Trophoblast cell (in vitro differentiated cells and primary cell): ENCODE data around the gene SSH2.

Source experiments
- DNase-seq, 2 donors: peaks; one replicate each; pipeline ENCODE4 v3.0.0-alpha.2; 2016
- H2AFZ ChIP-seq: 2 replicates; pipeline ENCODE4 v1.6.1; 2013; ENCODE audit warnings: low read length, moderate library complexity, mild to moderate bottlenecking; ENCODE audit not compliant: insufficient read depth, poor library complexity
- H2AK5ac ChIP-seq: 2 replicates; pipeline ENCODE4 v1.6.1; 2013; ENCODE audit warnings: mild to moderate bottlenecking, low read length
- H2BK120ac ChIP-seq: 2 replicates; pipeline ENCODE4 v1.6.1; 2013; ENCODE audit warnings: low read length, mild to moderate bottlenecking, moderate library complexity; ENCODE audit not compliant: insufficient read depth, poor library complexity
- H2BK12ac ChIP-seq: 2 replicates; pipeline ENCODE4 v1.6.1; 2013; ENCODE audit warnings: mild to moderate bottlenecking, low read length, moderate library complexity
- H2BK5ac ChIP-seq: 2 replicates; pipeline ENCODE4 v1.6.1; 2013; ENCODE audit warnings: low read length, low read depth, moderate library complexity, mild to moderate bottlenecking; ENCODE audit not compliant: poor library complexity
- H3K14ac ChIP-seq: 2 replicates; pipeline ENCODE4 v1.6.1; 2013; ENCODE audit warnings: mild to moderate bottlenecking, low read length
- H3K18ac ChIP-seq: 2 replicates; pipeline ENCODE4 v1.6.1; 2013; ENCODE audit warnings: mild to moderate bottlenecking, low read length
- H3K23ac ChIP-seq: 2 replicates; pipeline ENCODE4 v1.6.1; 2013; ENCODE audit warnings: low read length
- H3K27ac ChIP-seq: 2 replicates; pipeline ENCODE4 v1.5.1; 2013; ENCODE audit warnings: low read depth, mild to moderate bottlenecking, inconsistent platforms, low read length, moderate library complexity
- H3K27me3 ChIP-seq: 2 replicates; pipeline ENCODE4 v1.6.1; 2013; ENCODE audit warnings: inconsistent platforms, mild to moderate bottlenecking, low read length, moderate library complexity; ENCODE audit not compliant: insufficient read depth
- H3K36me3 ChIP-seq, 2 experiments: 1 replicate in 1 of 2; 2 replicates in 1 of 2; pipeline ENCODE4 v1.6.1; 2013; ENCODE audit warnings: low read length in 2 of 2, mild to moderate bottlenecking in 2 of 2, moderate library complexity in 1 of 2; ENCODE audit not compliant: insufficient read depth in 2 of 2, control insufficient read depth in 1 of 2
- H3K4ac ChIP-seq: 2 replicates; pipeline ENCODE4 v1.6.1; 2013; ENCODE audit warnings: low read depth, mild to moderate bottlenecking, low read length, moderate library complexity
- H3K4me1 ChIP-seq, 2 experiments: 1 replicate in 1 of 2; 2 replicates in 1 of 2; pipeline ENCODE4 v1.6.1; 2013; ENCODE audit warnings: low read length in 2 of 2, mild to moderate bottlenecking in 2 of 2, moderate library complexity in 1 of 2; ENCODE audit not compliant: insufficient read depth in 2 of 2, control insufficient read depth in 1 of 2
- H3K4me2 ChIP-seq: 2 replicates; pipeline ENCODE4 v1.6.1; 2013; ENCODE audit warnings: inconsistent platforms, mild to moderate bottlenecking, low read length, moderate library complexity
- H3K4me3 ChIP-seq: 2 replicates; pipeline ENCODE4 v1.5.1; 2013; ENCODE audit warnings: mild to moderate bottlenecking, low read depth, low read length, inconsistent platforms
- H3K79me1 ChIP-seq: one replicate; pipeline ENCODE4 v1.6.1; 2013; ENCODE audit warnings: low read length
- H3K79me2 ChIP-seq: 2 replicates; pipeline ENCODE4 v1.6.1; 2013; ENCODE audit warnings: low read length, mild to moderate bottlenecking; ENCODE audit not compliant: control insufficient read depth, insufficient read depth, poor library complexity
- H3K9ac ChIP-seq: 2 replicates; pipeline ENCODE4 v1.6.1; 2013; ENCODE audit warnings: mild to moderate bottlenecking, low read length
- H3K9me3 ChIP-seq: 2 replicates; pipeline ENCODE4 v1.6.1; 2013; ENCODE audit warnings: low read depth, mild to moderate bottlenecking, control low read depth, inconsistent platforms, low read length; ENCODE audit not compliant: insufficient read depth
- H4K12ac ChIP-seq: 2 replicates; pipeline ENCODE4 v1.6.1; 2013; ENCODE audit warnings: low read depth, mild to moderate bottlenecking, low read length, moderate library complexity
- H4K8ac ChIP-seq: 2 replicates; pipeline ENCODE4 v1.6.1; 2013; ENCODE audit warnings: low read depth, mild to moderate bottlenecking, low read length, moderate library complexity
- H4K91ac ChIP-seq: one replicate; pipeline ENCODE4 v1.6.1; 2013; ENCODE audit warnings: low read depth, mild to moderate bottlenecking, low read length, moderate library complexity
- WGBS: extraction: QIAGEN DNeasy Blood & Tissue Kit; methylation state at CpG from one replicate; pipeline ENCODE4 v1.1.7; 2013; ENCODE audit warnings: missing lambda C conversion rate; ENCODE audit not compliant: insufficient read length, insufficient coverage; ENCODE audit errors: extremely low coverage; 5-methylcytosine and 5-hydroxymethylcytosine counted together

The SSH2 gene

DNA sequence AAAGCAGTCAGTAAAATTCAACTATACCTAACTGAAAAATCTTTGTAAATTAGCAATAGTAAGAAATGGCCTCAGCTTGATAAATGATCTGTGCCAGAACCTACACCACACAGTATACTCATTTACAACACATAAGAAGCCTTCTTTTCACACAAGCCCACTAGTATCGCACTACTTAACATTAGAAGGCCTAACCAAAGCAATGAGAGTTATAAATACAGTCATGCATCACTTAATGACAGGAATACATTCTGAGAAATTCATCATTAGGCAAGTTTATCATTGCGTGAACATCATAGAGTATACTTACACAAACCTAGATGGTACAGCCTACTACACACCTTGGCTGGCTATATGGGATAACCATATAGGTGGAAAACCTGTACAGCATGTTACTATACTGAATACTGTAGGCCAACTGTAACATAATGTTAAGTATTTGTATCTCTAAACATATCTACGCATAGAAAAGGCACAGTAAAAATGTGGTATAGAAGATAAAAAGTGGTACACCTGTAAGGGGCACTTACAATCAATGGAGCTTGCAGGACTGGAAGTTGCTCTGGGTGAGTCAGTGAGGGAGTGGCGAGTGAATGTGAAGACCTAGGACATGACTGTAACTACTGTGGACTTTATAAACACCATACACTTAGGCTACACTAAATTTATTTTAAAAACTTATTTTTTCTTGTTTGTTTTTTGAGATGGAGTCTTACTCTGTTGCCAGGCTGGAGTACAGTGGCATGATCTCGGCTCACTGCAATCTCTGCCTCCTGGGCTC, 180.8 kb downstream of the SSH2 start:
- Histone ChIP-seq H2BK12ac (no peak overlapping the region), H4K8ac (no peak overlapping the region), H3K79me1 (no peaks in the 10 kb centered on the region), H3K36me3 (peaks cover 5 to 8% of the 10 kb centered on the region in 2 experiments), H3K27ac (no peak overlapping the region), H2BK5ac (no peak overlapping the region), H3K27me3 (no peaks in the 10 kb centered on the region), H3K18ac (no peak overlapping the region), H3K9ac (no peak overlapping the region), H2AFZ (no peak overlapping the region), H3K4me3 (no peak overlapping the region), H2AK5ac (no peak overlapping the region), H3K23ac (no peak overlapping the region), H4K91ac (no peak overlapping the region), H3K4me2 (no peak overlapping the region), H3K79me2 (no peaks in the 10 kb centered on the region), H4K12ac (no peak overlapping the region), H3K9me3 (no peaks in the 10 kb centered on the region), H2BK120ac (no peak overlapping the region), H3K14ac (no peak overlapping the region), H3K4ac (no peak overlapping the region), H3K4me1 (peaks cover 0 to 1% of the 10 kb centered on the region in 2 experiments)
- WGBS, result no CpG with 5 or more reads among the region's 5 CpGs
- DNase-seq, result peak in 1 of 2 donors; percentile 40

- H3K4ac ChIP-seq, result no peak overlapping the region
- H3K18ac ChIP-seq, result no peak overlapping the region
- no peak for DNase-seq
- H3K27me3 ChIP-seq, result no peaks in the 10 kb centered on the region
- no peak overlapping the region for H3K4me3 ChIP-seq
- no peak overlapping the region for H4K91ac ChIP-seq
- no peak overlapping the region for H2BK120ac ChIP-seq
- H3K79me1 ChIP-seq, result no peaks in the 10 kb centered on the region
- H3K79me2 ChIP-seq, result no peaks in the 10 kb centered on the region
- no peaks in the 10 kb centered on the region for H3K9me3 ChIP-seq
- no peak overlapping the region for H4K12ac ChIP-seq
- H3K9ac ChIP-seq, result no peak overlapping the region
- H3K4me2 ChIP-seq, result no peak overlapping the region
- no CpG with 5 or more reads among the region's 1 CpG for WGBS
- H3K4me1 ChIP-seq, result peaks cover 0 to 1% of the 10 kb centered on the region in 2 experiments
- H2AK5ac ChIP-seq, result no peak overlapping the region
- H3K14ac ChIP-seq, result no peak overlapping the region
- H2BK5ac ChIP-seq, result no peak overlapping the region
- H4K8ac ChIP-seq, result no peak overlapping the region
- H2BK12ac ChIP-seq, result no peak overlapping the region
- no peak overlapping the region for H3K23ac ChIP-seq
- peaks cover 5 to 7% of the 10 kb centered on the region in 2 experiments for H3K36me3 ChIP-seq
- H2AFZ ChIP-seq, result no peak overlapping the region
- H3K27ac ChIP-seq, result no peak overlapping the region
Observed at GRCh38 chr17:29748400-29748799, 181.6 kb downstream of the SSH2 start.

- Histone ChIP-seq H2BK12ac (no peak overlapping the region), H3K27me3 (no peaks in the 10 kb centered on the region), H3K27ac (no peak overlapping the region), H3K4ac (no peak overlapping the region), H3K9ac (no peak overlapping the region), H2AK5ac (no peak overlapping the region), H2BK5ac (no peak overlapping the region), H3K18ac (no peak overlapping the region), H2AFZ (no peak overlapping the region), H4K12ac (no peak overlapping the region), H3K79me2 (no peaks in the 10 kb centered on the region), H3K4me3 (no peak overlapping the region), H4K91ac (no peak overlapping the region), H2BK120ac (no peak overlapping the region), H3K9me3 (no peaks in the 10 kb centered on the region), H4K8ac (no peak overlapping the region), H3K14ac (no peak overlapping the region), H3K23ac (no peak overlapping the region), H3K79me1 (no peaks in the 10 kb centered on the region), H3K4me1 (peaks cover 0 to 1% of the 10 kb centered on the region in 2 experiments), H3K36me3 (peaks cover 0 to 2% of the 10 kb centered on the region in 2 experiments), H3K4me2 (no peak overlapping the region)
- no CpG with 5 or more reads among the region's 1 CpG for WGBS
- peak; percentile 85 to 98 for DNase-seq
Observed at GRCh38 chr17:29747660-29748059, 182.4 kb downstream of the SSH2 start.

GRCh38 chr17:29746669-29747068, 183.4 kb downstream of the SSH2 start:
- Histone ChIP-seq H3K79me1 (no peaks in the 10 kb centered on the region), H4K12ac (no peak overlapping the region), H3K27me3 (no peaks in the 10 kb centered on the region), H3K79me2 (no peaks in the 10 kb centered on the region), H4K91ac (no peak overlapping the region), H3K36me3 (peaks cover 0 to 2% of the 10 kb centered on the region in 2 experiments), H3K4me3 (no peak overlapping the region), H3K27ac (no peak overlapping the region), H3K9me3 (no peaks in the 10 kb centered on the region), H4K8ac (no peak overlapping the region), H3K4me2 (no peak overlapping the region), H2BK120ac (no peak overlapping the region), H2BK12ac (no peak overlapping the region), H3K23ac (no peak overlapping the region), H2AFZ (no peak overlapping the region), H3K4me1 (peaks cover under 1 to 3% of the 10 kb centered on the region in 2 experiments), H2BK5ac (no peak overlapping the region), H3K18ac (no peak overlapping the region), H3K4ac (no peak overlapping the region), H3K14ac (no peak overlapping the region), H3K9ac (no peak overlapping the region), H2AK5ac (no peak overlapping the region)
- no CpG with 5 or more reads among the region's 4 CpGs for WGBS
- DNase-seq, result peak in 1 of 2 donors; percentile 27
